NCI-H2171 (cell line): ENCODE data around the gene RRP15.

Experiments used
- DNase-seq: peaks from one replicate; lab custom pipeline; 2025; lab: John Stamatoyannopoulos, UW

Gene RRP15, protein sequence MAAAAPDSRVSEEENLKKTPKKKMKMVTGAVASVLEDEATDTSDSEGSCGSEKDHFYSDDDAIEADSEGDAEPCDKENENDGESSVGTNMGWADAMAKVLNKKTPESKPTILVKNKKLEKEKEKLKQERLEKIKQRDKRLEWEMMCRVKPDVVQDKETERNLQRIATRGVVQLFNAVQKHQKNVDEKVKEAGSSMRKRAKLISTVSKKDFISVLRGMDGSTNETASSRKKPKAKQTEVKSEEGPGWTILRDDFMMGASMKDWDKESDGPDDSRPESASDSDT

GRCh38 chr1:218284917-218285635 is at the start of gene RRP15:
TSS of gene RRP15 (plus strand) at chr1:218285293. CDS start at chr1:218285317, 24 bp downstream.
- peak; percentile 91 for DNase-seq

GRCh38 chr1:218242171-218242570 is 42.9 kb upstream of the RRP15 start:
- no peak for DNase-seq

- no peak for DNase-seq
Observed at GRCh38 chr1:218247339-218247738, 37.8 kb upstream of the RRP15 start.

DNA sequence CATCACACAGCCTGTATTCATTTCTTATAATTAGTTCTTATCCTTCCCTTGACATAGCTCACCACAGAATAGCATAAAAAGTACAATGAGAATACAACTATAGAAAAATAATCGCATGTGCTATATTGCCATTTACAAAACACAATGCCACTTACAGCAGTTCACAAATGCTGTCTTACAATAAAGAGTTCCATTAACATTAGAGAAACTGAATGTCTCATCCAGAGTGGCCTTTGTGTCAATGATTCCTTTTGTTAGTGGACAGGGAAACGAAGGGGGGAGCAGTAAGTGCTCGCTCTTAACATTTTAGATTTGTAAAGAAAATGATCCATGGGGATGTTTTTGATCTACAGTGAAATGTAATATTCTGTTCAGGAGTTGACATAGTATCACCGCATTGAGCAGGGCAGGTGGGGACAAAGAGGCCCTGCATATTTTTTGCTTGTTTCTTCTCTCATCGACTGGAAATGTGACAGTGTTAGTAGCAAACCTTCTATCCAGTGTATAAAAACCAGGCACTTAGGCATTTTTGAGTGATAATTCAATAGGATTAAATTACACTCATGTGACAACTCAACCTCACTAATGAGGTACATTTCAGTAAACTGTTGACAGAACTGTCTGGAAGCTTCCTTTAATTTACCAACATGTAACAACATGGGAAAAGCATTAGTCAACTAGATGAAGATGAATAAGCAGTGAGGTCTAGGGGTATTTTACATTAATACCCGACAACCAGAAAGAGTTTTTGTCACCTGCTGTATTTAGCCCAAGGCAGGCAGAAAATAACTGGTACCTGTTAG is 35.6 kb upstream of the RRP15 start:
- DNase-seq: peak; percentile 11

DNA sequence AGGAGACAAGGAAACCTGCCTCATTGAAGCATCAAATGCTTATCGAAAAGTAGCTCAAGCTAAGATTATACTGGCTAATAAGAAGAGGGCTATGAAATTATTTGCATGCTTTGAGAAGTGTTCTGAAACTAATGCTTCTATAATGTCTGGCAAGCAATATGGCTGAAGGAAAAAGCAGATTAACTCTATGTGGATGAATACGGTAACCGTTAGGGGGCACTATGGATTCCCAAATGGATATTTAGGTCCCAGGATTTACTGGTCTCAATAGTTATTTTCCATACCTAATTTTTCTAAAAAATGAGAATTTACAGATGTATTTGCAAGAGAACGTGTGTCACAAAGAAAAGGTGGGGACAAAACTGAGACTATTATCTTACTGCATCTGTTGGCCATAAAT is 34.6 kb upstream of the RRP15 start:
- no peak for DNase-seq

- DNase-seq: no peak
Observed at GRCh38 chr1:218254296-218254946, 30.7 kb upstream of the RRP15 start.

DNA sequence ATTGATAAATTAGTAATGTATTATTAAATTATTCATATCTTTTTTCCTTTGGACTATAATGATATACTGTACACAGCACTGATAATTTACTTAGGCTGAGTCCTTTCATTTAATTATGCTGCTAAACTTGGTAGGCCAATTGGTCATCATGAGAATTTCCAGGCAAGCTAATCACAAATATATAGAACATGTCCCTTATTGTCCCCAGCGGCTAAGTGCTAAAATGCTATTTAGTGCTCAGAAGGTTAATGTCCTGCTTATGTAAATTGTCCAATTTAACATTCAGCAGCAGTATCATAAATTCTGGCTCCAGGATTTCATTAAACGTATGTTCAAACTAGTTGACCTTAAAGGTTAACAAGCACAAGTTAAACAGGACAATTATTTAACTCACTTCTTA is 30.0 kb upstream of the RRP15 start:
- DNase-seq: no peak

GRCh38 chr1:218257371-218257770 is 27.7 kb upstream of the RRP15 start:
- DNase-seq: no peak

DNA sequence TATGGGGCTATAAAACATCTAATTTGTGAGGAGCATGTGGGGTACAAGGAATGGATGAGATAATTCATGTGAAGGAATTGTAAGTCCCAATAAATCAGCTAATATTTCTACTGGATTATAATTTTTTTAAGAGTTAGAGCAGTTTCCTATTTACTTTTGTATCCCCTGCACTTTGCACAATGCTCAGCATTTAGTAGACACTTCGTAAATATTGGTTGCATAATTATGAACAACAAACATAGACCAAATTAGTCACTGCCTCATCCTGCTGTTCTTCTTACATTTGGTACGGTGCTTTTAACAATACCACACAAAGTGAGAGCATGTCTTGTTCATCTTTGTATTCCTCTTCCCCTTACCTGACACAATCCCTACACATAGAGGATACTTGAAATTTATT is 27.1 kb upstream of the RRP15 start:
- DNase-seq: no peak

DNA sequence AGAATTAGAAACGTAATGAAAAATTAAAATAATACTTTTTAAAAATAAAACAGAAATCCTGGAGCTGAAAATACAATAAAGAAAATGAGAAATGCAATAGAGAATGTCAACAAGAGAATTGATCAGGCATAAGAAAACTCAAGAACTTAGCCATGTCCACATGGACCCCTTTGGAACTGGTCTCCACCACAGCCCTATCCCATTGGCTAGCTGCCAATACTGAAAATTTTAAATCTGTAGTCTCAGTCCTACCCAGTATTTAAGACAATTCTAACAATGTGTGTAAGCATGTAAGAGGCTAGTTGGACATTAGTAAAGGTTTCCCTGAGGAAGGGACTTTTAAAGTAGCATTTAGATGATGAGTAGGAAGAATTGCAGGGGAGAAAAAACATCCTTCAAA is 25.8 kb upstream of the RRP15 start:
- no peak for DNase-seq

- no peak for DNase-seq
Observed at GRCh38 chr1:218259800-218260199, 25.3 kb upstream of the RRP15 start.

GRCh38 chr1:218262259-218262658 is 22.8 kb upstream of the RRP15 start:
- DNase-seq: no peak

GRCh38 chr1:218266356-218266755 is 18.7 kb upstream of the RRP15 start:
- DNase-seq: peak; percentile 15

DNA sequence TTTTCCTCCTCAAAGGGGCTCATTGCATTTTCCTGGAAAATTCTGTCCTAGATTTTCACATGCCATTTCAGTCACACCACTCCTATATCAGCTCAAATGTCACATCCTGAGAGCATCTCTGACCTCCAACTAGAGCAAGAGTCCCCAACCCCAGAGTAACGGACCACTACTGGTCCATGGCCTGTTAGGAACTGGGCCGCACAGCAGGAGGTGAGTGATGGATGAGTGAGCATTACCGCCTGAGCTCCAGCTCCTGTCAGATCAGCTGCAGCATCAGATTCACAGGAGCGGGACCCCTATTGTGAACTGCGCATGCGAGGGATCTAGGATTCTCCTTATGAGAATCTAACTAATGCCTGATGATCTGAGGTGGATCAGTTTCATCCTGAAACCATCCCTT is 12.7 kb upstream of the RRP15 start:
- DNase-seq: no peak

- DNase-seq: no peak
Observed at GRCh38 chr1:218273762-218274479, 11.2 kb upstream of the RRP15 start.

DNA sequence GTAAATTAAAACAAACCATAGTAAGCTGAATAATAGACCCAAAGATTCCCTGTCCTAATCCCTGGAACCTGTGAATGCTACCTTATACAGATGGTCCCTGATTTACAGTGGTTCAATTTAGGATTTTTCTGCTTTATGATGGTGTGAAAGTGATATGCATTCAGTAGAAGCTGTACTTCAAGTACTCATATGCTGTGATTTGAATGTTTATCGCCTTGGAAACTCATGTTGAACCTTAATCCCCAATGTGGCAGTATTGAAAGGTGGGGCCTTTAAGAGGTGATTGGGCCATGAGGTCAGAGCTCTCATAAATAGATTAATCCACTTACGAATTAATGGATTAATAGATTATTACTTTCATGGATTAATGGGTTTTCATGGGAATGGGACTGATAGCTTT is 10.6 kb upstream of the RRP15 start:
- DNase-seq: no peak

- no peak for DNase-seq
Observed at GRCh38 chr1:218275823-218276222, 9.3 kb upstream of the RRP15 start.

DNA sequence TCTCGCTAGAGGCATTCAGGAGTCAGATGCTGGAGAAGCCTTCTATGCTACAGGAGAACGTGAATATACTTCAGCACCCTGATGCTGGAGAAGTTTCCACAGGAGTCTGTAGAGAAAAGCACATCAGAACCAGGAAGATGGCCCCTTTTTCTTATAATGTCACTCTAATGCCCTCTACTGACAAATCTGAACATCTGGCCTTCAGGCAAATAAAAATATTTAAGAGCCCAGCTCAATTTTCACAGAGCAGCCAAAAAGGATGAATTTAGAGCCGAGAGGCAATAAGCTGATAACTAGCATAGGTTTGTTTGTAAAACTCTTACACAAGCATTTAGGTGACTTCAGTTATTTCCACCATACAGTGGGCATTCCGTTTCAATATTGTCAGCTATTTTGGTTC is 3.8 kb upstream of the RRP15 start:
- no peak for DNase-seq

GRCh38 chr1:218284377-218284916 is 646 bp upstream of the RRP15 start:
- peak; percentile 29 for DNase-seq

- DNase-seq: no peak
Observed at GRCh38 chr1:218292515-218292914, 7.4 kb downstream of the RRP15 start.

DNA sequence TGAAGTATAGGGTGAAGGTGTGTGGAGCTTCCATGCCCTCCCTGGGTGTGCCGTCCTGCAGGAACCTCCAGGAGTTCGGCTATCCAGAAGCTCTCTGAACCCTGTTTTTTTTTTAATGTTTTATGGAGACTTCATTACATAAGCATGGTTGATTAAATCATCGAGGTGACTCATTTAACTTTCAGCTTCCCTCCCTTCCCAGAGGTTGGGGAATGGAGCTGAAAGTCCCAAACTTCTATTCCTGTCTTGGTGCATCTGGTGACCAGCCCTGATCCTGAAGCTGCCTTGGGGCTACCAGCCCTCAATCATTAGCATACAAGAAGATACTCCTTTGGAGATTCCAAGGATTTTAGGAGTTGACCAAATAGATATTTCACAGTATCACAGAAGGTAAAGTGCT is 9.5 kb downstream of the RRP15 start:
- no peak for DNase-seq
